Endothelial cell (in vitro differentiated cells): Measurements from ENCODE around the gene B4GALT2. TPM values are rescaled to one million over a fixed set of nuclear protein-coding genes. Genes with fewer than 3 reads are reported as not detected.

ENCODE experiments used
- DNase-seq: peaks from one replicate; pipeline ENCODE4 v3.0.0; 2021; ENCODE audit warnings: low spot score
- H3K27ac Mint-ChIP-seq: one replicate; pipeline ENCODE4 v1.8.0; 2021; ENCODE audit warnings: mixed read lengths, inconsistent platforms; ENCODE audit not compliant: unreplicated experiment
- H3K27me3 Mint-ChIP-seq: one replicate; pipeline ENCODE4 v1.8.0; 2021; ENCODE audit warnings: mild to moderate bottlenecking, moderate library complexity, mixed read lengths, inconsistent platforms; ENCODE audit not compliant: unreplicated experiment
- H3K36me3 Mint-ChIP-seq: one replicate; pipeline ENCODE4 v1.8.0; 2021; ENCODE audit warnings: mild to moderate bottlenecking, low read depth, mixed read lengths, inconsistent platforms; ENCODE audit not compliant: unreplicated experiment
- H3K4me1 Mint-ChIP-seq: one replicate; pipeline ENCODE4 v1.8.0; 2021; ENCODE audit warnings: mild to moderate bottlenecking, mixed read lengths, inconsistent platforms; ENCODE audit not compliant: unreplicated experiment
- H3K4me3 Mint-ChIP-seq: one replicate; pipeline ENCODE4 v1.8.0; 2021; ENCODE audit warnings: mild to moderate bottlenecking, mixed read lengths, inconsistent platforms; ENCODE audit not compliant: unreplicated experiment
- H3K9me3 Mint-ChIP-seq: one replicate; pipeline ENCODE4 v1.8.0; 2021; ENCODE audit warnings: mixed read lengths, inconsistent platforms; ENCODE audit not compliant: unreplicated experiment
- CTCF ChIP-seq: fragments of 200-600 bp; sonication (generic); IDR thresholded peaks from one replicate; pipeline ENCODE4 v1.5.0; 2021; ENCODE audit warnings: antibody characterized with exemption; ENCODE audit not compliant: unreplicated experiment
- total RNA-seq: library from RNA; stranded (reverse); fragmentation: NEBNext Ultra II Directional; extraction: Animal tissue kit (Norgen Biotek cat#: 25700); gene quantifications from one replicate; pipeline ENCODE4 v1.2.1, GENCODE V29; 2021; ENCODE audit not compliant: unreplicated experiment

B4GALT2 gene
- total RNA-seq, 1 donor from 2014 or later: 35.4 TPM

DNA sequence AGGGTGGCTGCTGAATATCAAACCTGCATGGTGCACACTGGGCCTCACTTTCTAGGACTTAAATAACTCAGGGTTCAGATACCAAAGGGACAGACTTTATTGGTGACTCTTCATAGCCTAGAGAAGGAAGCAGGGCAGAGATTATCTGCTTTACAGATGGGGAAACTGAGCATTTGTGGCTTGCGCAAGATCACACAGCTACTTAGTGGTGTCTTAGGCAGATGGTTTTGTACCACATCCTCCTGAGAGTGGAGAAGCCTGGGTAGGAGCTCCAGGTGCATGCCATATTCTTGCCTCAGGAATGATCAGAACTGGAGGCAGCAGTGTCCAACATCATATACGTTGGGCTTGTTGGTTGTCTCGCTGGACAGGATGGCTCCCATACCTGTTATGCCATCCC lies 16.0 kb upstream of the B4GALT2 start:
- Mint-ChIP-seq H3K36me3 (peaks cover 37% of the 10 kb centered on the region), H3K27ac (no peak overlapping the region), H3K9me3 (no peaks in the 10 kb centered on the region), H3K4me1 (no peaks in the 10 kb centered on the region), H3K27me3 (peaks cover 2% of the 10 kb centered on the region), H3K4me3 (no peak overlapping the region)
- TF ChIP-seq CTCF: no peak
- no peak for DNase-seq

DNA sequence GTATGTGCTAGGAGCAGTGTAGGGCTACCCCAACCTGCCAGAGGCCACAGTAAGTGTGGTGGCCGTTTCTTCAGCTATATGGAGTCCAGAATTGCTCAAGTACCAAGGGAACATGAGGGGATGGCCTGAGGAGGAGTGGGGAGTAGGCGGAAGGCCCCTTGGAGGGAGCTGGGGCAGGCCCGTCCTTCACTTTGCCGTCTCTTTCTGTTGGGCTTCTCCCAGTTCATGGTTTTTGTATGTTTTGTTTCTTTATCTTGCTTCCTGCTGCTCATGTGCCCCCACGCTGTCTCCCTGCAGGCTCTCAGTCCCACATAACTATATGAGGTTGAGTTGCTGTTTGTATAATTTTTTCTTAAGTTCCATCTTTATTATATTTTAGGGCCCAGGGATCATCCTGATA lies 15.1 kb upstream of the B4GALT2 start:
- no peak for TF ChIP-seq CTCF
- no peak for DNase-seq
- peaks cover 31% of the 10 kb centered on the region for H3K36me3 Mint-ChIP-seq
- H3K27me3 Mint-ChIP-seq: peaks cover 7% of the 10 kb centered on the region
- no peaks in the 10 kb centered on the region for H3K9me3 Mint-ChIP-seq
- no peak overlapping the region for H3K4me3 Mint-ChIP-seq
- H3K27ac Mint-ChIP-seq: no peak overlapping the region
- no peaks in the 10 kb centered on the region for H3K4me1 Mint-ChIP-seq

GRCh38 chr1:43965316-43965715 lies 13.7 kb upstream of the B4GALT2 start:
- Mint-ChIP-seq H3K27ac (no peak overlapping the region), H3K9me3 (no peaks in the 10 kb centered on the region), H3K27me3 (peaks cover 7% of the 10 kb centered on the region), H3K4me1 (peaks cover 5% of the 10 kb centered on the region), H3K36me3 (peaks cover 24% of the 10 kb centered on the region), H3K4me3 (no peak overlapping the region)
- TF ChIP-seq CTCF: no peak
- no peak for DNase-seq

DNA sequence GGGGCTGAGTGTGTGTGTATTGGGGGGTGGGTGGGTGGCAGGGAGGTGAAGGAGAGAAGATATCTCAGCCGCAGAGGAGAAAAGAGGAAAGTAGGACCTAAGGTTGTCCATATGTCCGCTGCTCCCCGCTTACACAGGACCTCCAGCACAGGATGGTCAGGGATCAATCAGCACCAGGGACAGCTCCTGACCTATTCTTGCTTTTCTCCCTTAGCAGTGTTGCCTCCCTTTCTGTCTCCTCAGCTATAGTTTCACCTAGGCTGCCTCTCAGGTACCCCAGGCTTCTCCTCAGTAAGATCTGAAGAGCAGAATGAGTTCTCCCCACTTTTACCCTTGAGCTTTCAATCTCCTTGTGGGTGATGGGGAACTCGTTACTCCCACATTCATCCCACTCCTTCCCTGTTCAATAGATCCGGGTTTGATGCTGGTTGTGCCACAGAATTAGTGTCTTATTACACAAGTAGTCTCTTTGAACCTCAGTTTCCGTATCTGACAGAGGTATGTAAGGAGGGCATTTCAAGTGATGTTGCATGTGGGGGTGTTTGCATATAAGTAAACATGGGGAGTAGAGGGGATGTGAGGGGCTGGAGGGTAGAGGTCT lies 10.6 kb upstream of the B4GALT2 start:
- peaks cover 10% of the 10 kb centered on the region for H3K4me1 Mint-ChIP-seq

More for the DNA sequence above, 10.6 kb upstream of the B4GALT2 start:
- no peaks in the 10 kb centered on the region for H3K9me3 Mint-ChIP-seq
- H3K36me3 Mint-ChIP-seq: peaks cover 11% of the 10 kb centered on the region
- peak overlapping the region; percentile 79 for H3K4me3 Mint-ChIP-seq
- no peak for TF ChIP-seq CTCF
- H3K27me3 Mint-ChIP-seq: peaks cover 5% of the 10 kb centered on the region
- peak; percentile 65 for DNase-seq
- no peak overlapping the region for H3K27ac Mint-ChIP-seq
